ENCODE measurements around the gene SPINK4. TPM values are rescaled to one million over a fixed set of nuclear protein-coding genes. Genes with fewer than 3 reads are reported as not detected.

SPINK4 gene
- total RNA-seq, 1 donor from 2014 or later, result not detected

DNA sequence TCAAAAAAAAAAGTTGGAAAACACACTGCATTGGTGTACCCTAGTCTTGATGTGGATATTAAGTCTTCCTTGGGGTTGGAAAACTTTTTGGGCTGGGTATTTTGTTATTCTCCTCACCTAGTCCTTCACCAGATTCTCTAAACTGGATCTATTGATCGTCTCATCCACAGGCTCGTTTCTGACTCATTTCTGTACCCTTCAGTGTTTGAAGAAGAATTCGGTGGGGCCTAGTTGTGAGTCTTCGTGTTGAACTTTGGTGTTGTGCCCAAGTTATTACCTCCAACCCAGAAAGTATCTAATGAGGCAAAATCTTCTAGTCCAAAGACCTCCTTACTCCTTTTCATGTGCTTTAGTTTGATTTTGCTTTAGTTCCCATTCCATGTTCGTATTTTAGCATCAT, 51.9 kb downstream of the SPINK4 start:
- H3K79me2 ChIP-seq (ENCODE audit: low read depth), result peaks cover 54% of the 10 kb centered on the region
- peaks cover 17% of the 10 kb centered on the region for H3K4me1 Mint-ChIP-seq
- H3K9me3 Mint-ChIP-seq, result no peaks in the 10 kb centered on the region
- H3K4me3 ChIP-seq, result no peak overlapping the region
- H3K27ac ChIP-seq, result no peak overlapping the region
- H3K36me3 Mint-ChIP-seq, result peaks cover 8% of the 10 kb centered on the region
- H4K20me1 ChIP-seq (ENCODE audit: low read depth), result no peaks in the 10 kb centered on the region
- H3K27ac Mint-ChIP-seq, result no peak overlapping the region
- H3K9ac ChIP-seq, result no peak overlapping the region
- no peaks in the 10 kb centered on the region for H3K9me3 ChIP-seq (ENCODE audit: low read depth)
- H3K27me3 ChIP-seq, result no peaks in the 10 kb centered on the region
- H3K4me1 ChIP-seq, result peaks cover 4% of the 10 kb centered on the region
- TF ChIP-seq, protein P1, sequence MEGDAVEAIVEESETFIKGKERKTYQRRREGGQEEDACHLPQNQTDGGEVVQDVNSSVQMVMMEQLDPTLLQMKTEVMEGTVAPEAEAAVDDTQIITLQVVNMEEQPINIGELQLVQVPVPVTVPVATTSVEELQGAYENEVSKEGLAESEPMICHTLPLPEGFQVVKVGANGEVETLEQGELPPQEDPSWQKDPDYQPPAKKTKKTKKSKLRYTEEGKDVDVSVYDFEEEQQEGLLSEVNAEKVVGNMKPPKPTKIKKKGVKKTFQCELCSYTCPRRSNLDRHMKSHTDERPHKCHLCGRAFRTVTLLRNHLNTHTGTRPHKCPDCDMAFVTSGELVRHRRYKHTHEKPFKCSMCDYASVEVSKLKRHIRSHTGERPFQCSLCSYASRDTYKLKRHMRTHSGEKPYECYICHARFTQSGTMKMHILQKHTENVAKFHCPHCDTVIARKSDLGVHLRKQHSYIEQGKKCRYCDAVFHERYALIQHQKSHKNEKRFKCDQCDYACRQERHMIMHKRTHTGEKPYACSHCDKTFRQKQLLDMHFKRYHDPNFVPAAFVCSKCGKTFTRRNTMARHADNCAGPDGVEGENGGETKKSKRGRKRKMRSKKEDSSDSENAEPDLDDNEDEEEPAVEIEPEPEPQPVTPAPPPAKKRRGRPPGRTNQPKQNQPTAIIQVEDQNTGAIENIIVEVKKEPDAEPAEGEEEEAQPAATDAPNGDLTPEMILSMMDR (IDR thresholded peaks at IDR 0.05), result no peak
- no peak for TF ChIP-seq EZH2 (IDR thresholded peaks at IDR 0.05)
- H3K4me2 ChIP-seq, result peak overlapping the region; percentile 91
- DNase-seq (ENCODE audit: low spot score), result no peak
- peaks cover 5% of the 10 kb centered on the region for H3K27me3 Mint-ChIP-seq (ENCODE audit: insufficient read depth, low read depth)
- H3F3A ChIP-seq (ENCODE audit: low read depth), result peaks cover 6% of the 10 kb centered on the region
- no peaks in the 10 kb centered on the region for H3K36me3 ChIP-seq
- peak overlapping the region; percentile 99 for H3K4me3 Mint-ChIP-seq
- no peak overlapping the region for H2AFZ ChIP-seq (replicated peaks)

DNA sequence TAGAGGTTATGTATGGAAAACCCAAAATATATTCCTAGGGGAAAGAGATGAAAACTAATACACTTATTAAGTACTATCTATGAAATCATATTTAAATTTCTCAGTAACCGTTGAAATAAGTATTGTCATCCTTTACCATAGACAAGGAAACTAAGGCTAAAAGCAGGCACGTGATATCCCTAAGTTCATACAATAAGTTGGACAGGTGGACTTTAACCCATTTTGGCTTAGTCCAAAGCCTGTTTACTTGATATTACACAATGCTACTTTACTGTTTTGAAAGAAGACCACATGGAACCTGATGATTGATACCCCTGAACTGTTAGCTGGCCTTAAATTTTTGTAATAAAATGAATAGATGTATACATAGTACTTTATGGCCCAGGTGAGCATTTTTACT, 53.8 kb downstream of the SPINK4 start:
- Histone ChIP-seq H4K20me1 (ENCODE audit: low read depth) (peaks cover 6% of the 10 kb centered on the region), H3K79me2 (ENCODE audit: low read depth) (peaks cover 68% of the 10 kb centered on the region), H3K4me1 (peaks cover 4% of the 10 kb centered on the region), H3K27me3 (no peaks in the 10 kb centered on the region), H3K9me3 (ENCODE audit: low read depth) (no peaks in the 10 kb centered on the region), H3K4me2 (no peak overlapping the region), H2AFZ (replicated peaks) (no peak overlapping the region), H3K9ac (peak overlapping the region; percentile 27), H3F3A (ENCODE audit: low read depth) (no peaks in the 10 kb centered on the region), H3K4me3 (no peak overlapping the region), H3K36me3 (no peaks in the 10 kb centered on the region), H3K27ac (no peak overlapping the region)
- TF ChIP-seq EZH2 (IDR thresholded peaks at IDR 0.05) (no peak), EZH2phosphoT487 (IDR thresholded peaks at IDR 0.05) (no peak)
- TF ChIP-seq, protein P1 (IDR thresholded peaks at IDR 0.05), result no peak
- Mint-ChIP-seq H3K4me3 (no peak overlapping the region), H3K27ac (no peak overlapping the region), H3K36me3 (peaks cover 10% of the 10 kb centered on the region), H3K9me3 (no peaks in the 10 kb centered on the region), H3K27me3 (ENCODE audit: insufficient read depth, low read depth) (peaks cover 5% of the 10 kb centered on the region), H3K4me1 (peaks cover 17% of the 10 kb centered on the region)
- no peak for DNase-seq (ENCODE audit: low spot score)

DNA sequence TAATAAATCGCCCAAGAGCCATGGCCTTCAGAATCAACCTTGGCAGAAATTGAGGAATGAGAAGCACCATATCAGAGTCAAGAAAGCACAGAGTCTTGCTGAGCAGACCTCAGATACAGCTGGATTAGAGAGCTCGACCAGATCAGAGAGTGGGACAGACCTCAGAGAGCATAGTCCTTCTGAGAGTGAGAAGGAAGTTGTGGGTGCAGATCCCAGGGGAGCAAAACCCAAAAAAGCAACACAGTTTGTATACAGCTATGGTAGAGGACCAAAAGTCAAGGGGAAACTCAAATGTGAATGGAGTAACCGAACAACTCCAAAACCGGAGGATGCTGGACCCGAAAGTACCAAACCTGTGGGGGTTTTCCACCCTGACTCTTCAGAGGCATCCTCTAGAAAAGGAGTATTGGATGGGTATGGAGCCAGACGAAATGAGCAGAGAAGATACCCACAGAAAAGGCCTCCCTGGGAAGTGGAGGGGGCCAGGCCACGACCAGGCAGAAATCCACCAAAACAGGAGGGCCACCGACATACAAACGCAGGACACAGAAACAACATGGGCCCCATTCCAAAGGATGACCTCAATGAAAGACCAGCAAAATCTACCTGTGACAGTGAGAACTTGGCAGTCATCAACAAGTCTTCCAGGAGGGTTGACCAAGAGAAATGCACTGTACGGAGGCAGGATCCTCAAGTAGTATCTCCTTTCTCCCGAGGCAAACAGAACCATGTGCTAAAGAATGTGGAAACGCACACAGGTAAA, 54.9 kb downstream of the SPINK4 start:
- no peak overlapping the region for H2AFZ ChIP-seq (replicated peaks)

More for the DNA sequence above, 54.9 kb downstream of the SPINK4 start:
- no peak overlapping the region for H3K27ac ChIP-seq
- no peaks in the 10 kb centered on the region for H3K9me3 Mint-ChIP-seq
- no peaks in the 10 kb centered on the region for H3K36me3 ChIP-seq
- DNase-seq (ENCODE audit: low spot score), result no peak
- H3K27ac Mint-ChIP-seq, result no peak overlapping the region
- peaks cover 5% of the 10 kb centered on the region for H3K27me3 Mint-ChIP-seq (ENCODE audit: insufficient read depth, low read depth)
- H3K9me3 ChIP-seq (ENCODE audit: low read depth), result no peaks in the 10 kb centered on the region
- no peaks in the 10 kb centered on the region for H3K27me3 ChIP-seq
- peaks cover 79% of the 10 kb centered on the region for H3K79me2 ChIP-seq (ENCODE audit: low read depth)
- no peak overlapping the region for H3K9ac ChIP-seq
- H3K4me1 ChIP-seq, result peaks cover 4% of the 10 kb centered on the region
- H3K36me3 Mint-ChIP-seq, result peaks cover 10% of the 10 kb centered on the region
- H3K4me2 ChIP-seq, result no peak overlapping the region
- no peaks in the 10 kb centered on the region for H3F3A ChIP-seq (ENCODE audit: low read depth)
- no peak overlapping the region for H3K4me3 Mint-ChIP-seq
- no peak overlapping the region for H3K4me3 ChIP-seq
- peaks cover 6% of the 10 kb centered on the region for H4K20me1 ChIP-seq (ENCODE audit: low read depth)
- peaks cover 17% of the 10 kb centered on the region for H3K4me1 Mint-ChIP-seq
- TF ChIP-seq EZH2phosphoT487 (IDR thresholded peaks at IDR 0.05), result no peak
- TF ChIP-seq, protein P1 (IDR thresholded peaks at IDR 0.05), result no peak
- no peak for TF ChIP-seq EZH2 (IDR thresholded peaks at IDR 0.05)
